Stimulated activated CD4-positive, alpha-beta T cell treated with anti-CD3 and anti-CD28 coated beads, TNF-alpha, amount 100 ng/mL, for 24 hours (primary cell): ENCODE results near the gene TUNAR.

Experiments
- DNase-seq, 3 experiments: peaks; one replicate each; pipeline ENCODE4 v3.0.0-alpha.2; 2020; ENCODE audit warnings: low read depth in 3 of 3

Gene TUNAR

DNA sequence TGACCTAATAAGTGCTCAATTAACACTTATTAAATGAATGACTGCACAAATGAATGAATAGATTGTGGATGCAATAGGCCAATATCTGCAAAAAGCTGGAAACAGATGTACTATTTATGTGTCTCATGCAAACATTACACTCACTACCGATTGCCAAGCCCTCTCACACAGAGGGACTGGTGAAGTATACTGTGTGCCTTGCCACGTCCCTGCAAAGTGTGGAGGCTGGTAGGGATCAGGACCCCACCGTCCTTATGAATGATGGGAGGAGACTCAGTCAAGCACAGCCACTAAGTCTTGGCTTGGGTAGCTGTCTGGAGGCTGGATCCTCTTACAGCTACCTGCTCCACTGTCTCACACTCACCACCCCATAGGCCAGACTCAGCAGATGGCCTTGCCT is 3.9 kb upstream of the TUNAR start:
- no peak for DNase-seq

DNA sequence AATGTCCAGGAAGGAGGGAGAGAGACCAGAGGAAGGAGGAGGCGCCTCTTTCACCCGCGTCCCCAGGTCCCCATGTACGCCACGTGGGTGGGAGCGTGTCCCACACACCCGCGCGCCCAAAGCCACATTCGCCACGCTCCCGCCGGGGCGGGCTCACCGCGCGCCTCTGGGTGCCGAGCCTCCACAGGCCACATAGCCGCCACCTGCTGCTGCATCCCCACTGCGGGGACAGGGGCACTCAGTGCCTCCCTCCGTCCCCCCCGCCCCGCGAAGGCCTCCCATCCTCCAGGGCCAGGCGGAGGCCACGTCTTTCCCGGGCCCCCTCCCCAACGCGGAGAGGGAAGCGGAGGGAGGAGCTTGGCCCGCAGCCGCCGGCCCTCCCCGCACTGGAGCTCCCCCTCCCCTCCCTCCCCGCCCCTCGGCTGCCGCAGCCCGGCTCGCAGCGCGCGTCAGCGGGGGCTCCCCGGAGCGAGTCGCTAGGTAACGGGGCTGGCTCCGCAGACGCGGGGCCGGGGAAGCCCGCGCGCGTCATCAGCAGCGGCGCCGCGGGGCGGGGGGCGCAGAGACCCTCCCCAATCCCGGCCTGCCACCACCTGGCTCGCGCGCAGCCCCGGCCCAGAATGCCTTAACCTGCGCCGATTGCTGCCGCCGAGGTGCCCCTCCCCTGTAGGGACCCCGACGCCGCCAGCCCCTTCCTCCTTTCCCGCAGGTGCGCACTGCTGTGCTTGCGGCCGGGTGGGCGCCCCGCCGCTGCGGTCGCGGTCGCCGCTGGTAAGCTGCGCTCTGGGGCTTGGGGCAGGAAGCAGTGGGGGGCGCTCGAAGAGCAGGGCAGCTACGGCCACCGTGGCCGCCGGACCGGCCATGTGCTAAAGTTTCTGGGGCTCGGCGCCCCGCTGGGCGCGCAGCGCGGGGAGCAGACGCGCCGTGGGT is 536 bp upstream of the TUNAR start:
- DNase-seq = no peak

DNA sequence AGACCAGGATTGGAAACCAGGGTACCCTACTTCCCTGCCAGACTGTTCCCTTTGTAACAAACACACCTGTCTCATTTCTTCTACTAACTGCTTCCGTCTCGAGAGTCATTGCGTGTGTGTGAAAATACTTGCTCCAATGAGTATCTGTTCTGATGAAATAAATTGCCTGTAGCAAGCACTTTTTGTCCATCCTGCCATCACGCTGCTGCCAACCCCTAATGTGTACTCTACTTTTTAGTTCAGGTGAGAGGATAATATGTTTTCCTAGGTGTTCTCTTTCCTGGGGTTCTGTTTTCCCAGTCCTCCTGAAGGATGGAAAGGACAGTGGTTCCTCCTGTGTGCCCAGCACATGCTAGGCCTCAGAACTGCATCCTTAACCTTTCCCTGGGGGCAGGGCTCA is 1.0 kb downstream of the TUNAR start:
- DNase-seq = no peak

DNA sequence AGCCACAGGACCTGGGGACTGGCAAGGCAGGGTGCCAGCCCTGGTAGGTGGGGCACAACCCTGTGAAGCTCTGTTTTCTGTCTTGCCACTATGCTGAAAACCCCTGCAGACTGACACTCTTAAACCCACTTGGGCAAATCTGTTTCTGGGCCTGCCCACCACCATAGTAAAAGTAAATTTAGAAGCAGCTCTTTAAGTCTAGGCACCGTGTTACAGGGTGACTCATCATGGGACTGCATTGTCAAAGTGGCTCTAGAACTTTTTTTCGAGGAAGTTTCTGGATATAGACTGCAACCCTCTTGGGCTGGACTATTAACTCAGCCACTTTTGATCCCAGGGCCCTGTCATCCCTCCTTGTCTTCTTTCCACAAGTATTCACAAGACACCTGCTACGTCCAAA is 7.7 kb downstream of the TUNAR start:
- DNase-seq = no peak

DNA sequence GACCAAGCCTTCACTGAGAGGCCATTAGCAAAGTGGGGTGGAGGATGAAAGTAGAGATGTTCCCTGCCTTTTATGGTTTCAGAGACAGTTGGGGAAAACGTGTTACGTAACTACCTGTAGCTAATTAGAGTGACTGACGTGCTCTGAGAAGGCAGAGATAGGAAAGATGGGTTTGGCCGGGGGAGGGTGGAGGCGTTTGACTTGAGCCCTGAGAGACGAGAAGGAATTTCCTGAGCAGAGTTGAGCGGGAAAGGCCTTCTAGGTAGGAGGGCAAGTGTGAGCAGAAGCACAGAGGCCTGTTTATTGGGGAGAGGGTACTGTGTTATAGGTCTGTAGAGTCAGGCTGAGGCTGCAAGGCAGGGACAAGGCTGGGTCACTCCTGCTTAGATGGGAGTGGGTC is 8.6 kb downstream of the TUNAR start:
- DNase-seq = no peak

DNA sequence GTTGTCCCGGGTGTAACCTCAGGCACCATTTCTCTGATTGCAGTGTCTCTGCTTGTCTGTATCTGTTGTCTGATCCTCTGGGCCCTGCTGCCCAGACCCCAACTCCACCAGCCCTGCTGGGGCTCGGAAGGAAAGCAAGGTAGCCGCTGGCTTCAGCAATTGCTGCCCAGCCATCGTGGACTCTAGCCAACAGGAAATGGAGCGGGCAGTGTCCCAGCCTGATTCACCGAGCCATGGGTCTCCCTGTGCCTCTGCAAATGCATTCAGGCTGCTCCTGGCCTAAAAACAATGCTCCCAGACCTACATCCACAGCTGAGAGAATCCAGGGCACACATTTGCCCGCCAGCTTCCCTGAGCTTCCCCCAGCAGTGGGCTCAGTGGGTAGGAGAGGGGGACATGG is 9.2 kb downstream of the TUNAR start:
- DNase-seq = no peak

DNA sequence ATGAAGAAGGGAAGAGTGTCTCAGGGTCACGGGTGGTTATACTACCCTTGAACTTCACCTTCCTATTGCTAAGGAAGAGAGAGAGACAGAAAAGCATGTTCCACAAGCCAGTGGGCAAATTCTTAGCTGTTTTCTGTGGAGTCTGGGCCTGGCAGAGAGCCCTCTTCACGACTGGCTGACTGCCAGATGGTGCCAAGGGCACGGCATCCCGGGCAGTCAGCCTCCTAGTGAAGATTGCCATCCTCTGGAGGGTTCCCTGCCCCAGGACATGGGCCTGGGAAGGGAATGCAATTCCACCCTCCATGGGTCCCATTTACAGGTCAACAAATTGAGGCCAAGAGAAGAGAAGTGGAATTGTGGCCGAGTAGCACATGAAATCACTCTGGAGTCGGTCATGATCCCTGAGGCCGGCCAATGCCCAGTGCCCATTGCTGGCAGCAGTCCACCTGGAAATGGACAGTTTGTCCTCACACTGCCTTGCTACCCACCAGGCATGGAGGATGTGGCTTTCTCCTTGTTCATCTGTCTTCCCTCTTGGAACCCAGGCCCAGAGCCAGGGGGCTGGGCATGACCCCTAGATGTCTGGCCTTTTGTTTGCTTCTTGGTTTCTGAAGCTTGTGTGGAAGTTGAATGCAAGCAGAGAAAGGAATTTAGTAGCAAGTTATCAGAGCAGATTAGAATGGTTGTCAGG is 9.9 kb downstream of the TUNAR start:
- no peak for DNase-seq

DNA sequence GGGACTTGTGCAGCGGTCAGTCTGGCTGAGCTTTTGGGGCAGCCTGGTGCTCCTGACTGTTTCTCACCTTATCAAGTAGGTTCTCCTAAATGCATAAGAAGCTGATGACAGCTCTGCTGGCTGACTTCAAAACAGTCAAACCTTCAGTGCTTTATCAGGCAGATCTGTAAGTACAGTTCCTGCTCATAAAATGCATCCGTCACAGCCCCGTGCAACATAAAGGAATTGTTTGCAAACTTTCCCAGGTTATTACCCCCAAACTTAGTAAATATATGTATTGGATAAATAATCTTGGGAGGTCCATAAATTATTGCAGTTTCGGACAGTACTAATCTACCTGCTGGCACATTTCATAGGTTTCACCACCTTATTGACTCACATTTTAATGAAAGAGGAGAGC is 10.7 kb downstream of the TUNAR start:
- no peak for DNase-seq

DNA sequence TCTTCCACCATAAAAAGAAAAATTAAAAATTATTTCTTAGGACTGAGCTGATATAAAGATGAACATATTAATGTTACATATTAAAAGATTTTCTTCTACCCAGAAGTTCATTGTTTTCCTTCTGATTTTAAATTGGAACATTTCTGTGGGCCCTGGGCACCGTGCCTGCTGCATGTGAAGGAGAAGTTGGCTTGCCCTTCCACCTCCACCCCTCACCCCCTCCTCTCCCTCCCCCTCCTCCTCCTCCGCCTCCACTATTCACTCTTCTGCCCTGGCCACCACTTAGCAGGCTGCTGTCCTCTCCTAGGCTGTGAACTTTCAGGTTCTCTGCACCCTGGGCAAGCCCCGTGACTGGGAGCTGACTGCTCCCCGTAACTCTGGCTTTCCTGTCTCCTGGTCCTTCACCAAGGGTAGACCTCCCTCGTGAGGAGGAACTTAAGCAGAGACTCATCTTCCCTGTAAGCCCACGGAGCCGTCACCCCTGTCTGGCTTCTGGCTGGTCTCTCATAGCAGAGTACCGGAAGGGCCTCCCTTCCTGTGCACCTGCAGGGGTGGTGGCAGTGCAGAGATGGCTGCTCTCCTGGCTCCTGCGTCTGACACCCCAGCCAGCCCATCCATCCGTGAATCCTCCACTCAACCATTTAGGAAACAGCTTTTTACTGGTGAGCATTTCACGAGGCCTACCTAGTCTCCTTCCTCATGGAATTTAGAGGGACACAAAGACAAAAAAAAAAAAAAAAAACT is 12.8 kb downstream of the TUNAR start:
- no peak for DNase-seq

DNA sequence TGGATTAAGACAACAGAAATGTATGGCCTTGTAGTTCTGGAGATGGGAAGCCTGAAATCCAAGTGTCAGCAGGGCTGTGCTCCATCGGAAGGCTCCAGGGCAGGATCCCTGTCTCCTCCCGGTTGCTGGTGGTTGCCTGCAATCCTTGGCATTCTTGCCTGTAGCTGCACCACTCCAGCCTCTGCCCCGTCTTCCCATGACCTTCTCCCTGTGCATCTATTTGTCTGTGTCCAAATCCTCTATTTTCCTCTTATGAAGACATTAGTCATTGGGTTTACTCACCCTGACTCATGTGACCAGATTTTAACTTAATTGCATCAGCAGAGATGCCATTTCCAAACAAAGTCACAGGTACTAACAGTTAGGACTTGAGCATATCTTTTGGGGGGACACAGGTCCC is 15.1 kb downstream of the TUNAR start:
- no peak for DNase-seq

DNA sequence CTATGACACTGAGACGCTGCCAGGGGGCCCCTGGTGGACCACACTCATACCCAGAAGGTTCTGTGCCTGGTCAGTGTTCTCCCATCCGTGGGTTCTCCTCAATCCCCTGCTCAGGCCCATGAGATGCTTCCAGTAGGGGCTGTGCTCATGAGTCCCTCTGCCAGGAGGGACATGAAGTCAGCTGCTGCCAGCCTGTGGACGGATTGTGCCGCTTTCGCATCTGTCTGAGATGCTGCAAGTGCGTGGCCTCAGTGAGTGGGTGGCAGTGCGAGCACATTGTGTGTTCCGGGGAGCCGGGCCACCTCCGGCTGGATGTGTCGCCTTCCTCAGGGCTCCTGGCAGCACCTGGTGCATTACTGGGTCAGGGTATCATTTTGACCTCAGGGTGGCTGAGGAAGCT is 15.5 kb downstream of the TUNAR start:
- DNase-seq = no peak

DNA sequence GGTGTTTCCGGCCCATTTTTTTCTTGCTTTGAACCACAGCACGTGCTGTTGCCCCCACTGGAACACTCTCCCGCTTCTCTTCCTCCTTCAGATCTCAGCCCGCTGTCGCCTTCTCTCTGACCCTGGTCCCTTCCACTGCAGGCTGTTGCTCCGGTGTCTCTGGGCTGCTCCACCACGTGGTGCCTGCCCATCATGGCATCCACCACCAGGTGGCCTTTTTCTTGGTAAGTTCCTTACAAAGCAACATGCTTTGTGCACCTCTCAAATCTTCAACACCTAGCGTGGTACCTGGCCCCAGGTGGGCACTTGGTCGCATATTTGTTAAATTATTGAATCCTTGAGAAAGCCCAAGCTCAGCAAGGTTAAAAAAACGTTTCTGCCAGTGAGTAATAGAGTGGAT is 19.1 kb downstream of the TUNAR start:
- peak in 1 of 3 experiments; percentile 23 for DNase-seq

DNA sequence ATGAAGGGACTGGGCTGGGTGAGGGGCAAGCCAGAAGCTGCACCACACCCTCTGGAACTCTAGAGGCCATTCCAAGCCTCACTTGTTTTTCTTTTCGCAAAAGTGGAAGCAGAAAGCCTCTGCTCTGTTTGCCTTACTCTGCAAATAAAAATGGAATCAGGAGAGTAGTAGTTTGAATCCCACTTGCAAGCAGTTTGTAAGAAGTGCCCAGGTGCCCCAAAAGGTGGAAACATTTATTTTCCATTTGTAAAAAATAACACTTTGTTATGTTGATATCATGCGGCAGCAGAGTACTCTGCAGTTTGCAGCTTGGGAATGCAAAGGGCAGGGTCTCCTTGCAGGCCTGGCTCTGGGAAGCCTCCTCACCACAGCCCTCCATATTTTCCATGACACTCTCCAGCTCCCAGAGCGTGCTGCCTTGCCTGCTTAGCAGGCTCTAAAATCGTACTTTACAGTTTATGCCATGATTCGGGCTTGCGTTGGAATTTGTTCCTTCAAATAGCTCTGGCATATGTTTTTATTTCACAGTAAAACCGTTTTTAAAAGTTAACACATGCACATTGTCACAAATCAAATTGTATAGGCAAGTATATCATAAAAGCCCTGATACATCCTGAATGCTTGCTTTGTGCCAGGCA is 20.0 kb downstream of the TUNAR start:
- no peak for DNase-seq

DNA sequence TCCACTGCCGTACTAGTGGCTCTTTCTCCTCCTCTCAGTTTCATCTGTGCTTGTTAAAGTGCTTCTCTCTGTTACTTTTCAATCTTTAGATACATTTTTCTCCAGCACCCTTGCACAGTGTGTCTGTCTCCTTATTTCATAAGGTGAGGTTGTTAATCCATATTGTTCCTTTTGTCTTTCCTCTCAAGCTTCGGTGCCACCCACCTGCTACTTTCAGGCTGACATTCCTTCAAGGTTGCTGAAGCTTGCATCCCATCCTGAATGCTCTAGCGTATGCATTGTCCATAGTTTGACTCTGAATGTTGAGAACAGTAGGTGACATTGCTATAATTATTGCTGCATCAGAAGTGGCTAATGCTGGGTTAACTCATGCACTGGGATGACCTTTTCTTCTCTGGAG is 20.6 kb downstream of the TUNAR start:
- DNase-seq = no peak

DNA sequence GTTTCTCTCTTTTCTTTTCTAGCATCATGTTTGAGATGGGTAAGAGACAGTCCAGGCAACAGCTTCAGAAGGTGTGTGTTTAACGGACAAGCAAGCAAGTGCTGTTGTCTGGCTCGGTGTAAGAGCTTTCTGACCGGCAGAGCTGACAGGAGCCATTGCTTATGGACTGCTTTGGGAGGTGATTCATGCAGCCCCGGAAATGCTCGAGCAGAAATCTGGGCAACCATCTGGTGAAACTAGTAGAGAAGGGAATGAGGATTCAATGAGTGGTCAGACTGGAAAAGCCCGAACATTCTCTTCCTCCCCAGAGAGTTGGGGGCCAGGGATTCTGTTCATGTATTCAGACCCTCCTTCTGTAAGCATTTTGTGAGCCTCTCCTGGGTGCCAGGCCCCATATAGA is 24.4 kb downstream of the TUNAR start:
- DNase-seq = no peak

DNA sequence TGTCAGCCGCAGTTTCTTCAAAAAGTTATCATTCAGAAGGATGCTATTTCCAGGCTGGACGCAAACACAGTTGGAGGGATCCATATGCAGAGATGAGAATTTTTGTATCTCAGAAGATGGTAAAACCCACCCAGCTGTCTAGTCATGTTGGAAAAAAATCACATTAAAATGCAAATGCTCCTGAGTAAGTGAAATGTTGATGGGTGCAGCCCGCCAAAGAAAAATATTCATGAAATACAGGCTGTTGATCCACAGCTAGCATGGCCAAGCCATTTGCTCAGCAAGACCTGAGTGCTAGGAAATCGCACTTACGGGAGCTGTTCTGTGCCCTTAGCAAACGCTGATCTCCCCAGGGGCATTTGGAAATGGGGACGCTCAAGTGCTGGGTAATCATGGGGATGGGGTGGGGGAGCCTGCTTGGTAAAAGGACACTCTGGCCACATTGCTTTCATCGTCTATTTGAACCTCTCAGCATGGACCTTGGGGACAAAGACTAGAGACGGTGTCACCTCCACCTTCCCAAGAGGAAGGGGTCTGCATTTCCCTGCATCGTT is 25.7 kb downstream of the TUNAR start:
- DNase-seq = no peak

DNA sequence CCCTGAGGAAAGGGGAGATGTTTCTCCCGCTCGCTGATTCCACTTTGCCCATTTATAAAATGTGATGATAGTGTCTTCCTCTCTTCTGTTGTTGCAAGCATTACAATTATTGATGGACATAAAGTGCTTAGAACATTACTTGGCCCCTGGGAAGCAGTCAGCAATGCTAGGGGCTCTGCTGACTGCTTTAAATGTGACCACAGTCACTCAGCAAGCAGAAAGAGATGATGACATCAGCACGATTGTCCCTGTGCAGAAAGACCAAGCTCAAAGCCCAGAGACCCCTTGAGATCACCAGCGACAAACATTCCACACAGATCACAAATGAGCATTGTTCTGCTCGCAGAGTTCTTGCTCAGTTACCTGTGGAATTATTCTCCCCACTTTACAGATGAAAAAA is 26.5 kb downstream of the TUNAR start:
- DNase-seq = no peak

DNA sequence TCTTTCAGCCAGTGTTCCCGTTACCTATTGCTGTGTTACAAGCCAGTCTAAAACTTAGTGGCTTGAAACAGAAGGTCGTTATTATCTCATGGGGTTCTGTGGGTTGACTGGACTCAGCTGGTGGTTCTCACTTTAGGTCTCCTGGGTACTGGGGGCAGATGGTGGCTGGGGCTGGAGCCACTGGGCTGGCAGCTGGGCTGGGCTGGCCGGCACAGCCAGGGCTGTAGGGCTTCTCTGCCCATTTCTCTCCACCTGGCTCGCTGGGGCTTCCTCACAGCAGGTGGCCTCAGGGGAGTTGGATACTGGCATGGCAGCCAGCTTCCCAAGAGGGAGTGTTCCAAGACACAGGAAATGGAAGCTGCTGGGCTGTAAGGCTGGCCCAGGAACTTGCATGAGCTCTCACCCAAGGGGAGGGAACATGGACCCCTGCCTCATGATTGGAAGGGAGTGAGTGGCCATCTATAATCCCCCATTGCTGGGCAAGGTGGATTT is 27.0 kb downstream of the TUNAR start:
- DNase-seq = no peak

DNA sequence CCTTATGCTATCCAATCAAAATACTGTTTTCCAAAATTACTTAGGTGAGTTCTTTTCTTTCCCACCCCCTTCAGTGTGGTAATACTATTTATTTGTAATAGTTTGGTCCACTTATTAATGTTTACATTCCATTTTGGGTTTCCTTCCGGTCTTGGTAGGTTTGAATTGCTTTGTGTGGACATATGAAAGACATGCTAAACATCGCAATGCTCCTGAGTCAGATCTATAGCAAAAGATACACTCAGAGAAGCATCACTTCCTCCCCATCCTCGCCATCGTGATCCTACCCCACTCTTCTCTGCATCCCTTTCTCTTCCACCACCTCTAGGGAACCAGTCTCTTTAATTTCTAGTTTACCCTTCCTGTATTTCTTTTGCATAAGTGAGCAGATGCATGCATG is 30.0 kb downstream of the TUNAR start:
- no peak for DNase-seq

DNA sequence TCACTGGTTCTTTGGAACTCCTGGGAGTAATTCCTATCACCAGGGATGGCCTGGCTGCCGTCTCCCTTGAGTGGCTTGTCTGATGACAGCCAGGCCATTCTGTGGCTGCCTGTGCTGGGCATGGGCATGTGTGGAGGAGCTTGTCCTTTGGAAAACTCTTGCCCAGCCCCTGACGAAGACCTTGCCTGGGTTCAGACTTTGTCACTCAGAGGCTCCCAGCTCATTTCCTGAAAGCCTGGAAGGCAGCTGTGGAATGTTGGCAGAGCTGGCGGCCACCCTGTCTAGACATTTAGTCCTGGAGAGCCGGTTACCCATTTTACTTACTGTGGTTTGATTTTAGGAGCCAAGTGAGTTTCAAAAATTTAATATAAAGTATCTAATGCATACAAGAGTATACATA is 34.0 kb downstream of the TUNAR start:
- no peak for DNase-seq

DNA sequence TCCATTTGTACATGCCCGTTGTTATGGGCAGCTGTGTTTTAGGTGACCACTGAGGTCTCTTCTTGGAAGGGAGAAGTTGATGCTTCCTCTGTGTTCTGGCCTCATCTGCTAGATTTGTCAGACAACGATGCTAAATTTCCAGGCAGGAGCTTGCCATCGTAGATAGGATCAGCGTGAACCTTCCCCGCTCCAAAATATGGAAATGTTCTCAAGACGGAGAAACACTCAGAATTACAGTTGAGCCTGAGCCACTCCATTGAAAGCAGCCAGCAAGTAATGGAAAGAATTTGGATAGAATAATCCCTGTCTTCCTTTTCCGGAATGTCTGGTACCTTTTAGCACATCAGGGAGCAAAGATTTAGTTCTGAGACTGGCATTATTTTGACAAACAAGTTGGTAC is 34.8 kb downstream of the TUNAR start:
- DNase-seq = no peak

DNA sequence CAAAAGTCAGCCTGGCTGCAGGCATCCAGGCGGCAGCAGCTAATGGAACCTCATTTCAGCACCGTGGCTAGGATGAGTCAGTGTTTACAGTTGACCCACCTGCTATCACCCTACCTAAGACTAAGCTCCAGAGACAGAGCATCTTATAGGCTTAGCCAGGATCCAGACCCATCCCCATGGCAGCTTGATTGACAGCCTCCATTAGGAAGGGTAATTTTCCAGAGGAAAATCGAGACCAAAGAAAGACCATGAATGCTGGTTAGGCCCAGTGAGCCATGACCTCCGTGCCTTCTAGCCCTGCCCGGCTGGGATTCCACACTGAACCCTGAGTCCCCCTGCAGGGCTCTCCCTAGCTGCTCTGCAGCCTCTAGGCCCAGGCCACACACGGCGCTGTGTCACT is 38.7 kb downstream of the TUNAR start:
- DNase-seq = no peak
